Measurements from ENCODE around the gene CFL1. TPM values are rescaled to one million over a fixed set of nuclear protein-coding genes. Genes with fewer than 3 reads are reported as not detected.
A peak's percentile ranks its signal among the peaks of the same experiment; 100 is the strongest.
"Not testable (repeated sequence)": the region's sequence is repeated elsewhere in the genome, so short reads cannot be mapped to it uniquely, and the experiment has no call there.

The CFL1 gene
- total and polyA plus RNA-seq, 2 of the 4 experiments (the other 2 are of a cell fraction) = 960 to 2,231 TPM

DNA sequence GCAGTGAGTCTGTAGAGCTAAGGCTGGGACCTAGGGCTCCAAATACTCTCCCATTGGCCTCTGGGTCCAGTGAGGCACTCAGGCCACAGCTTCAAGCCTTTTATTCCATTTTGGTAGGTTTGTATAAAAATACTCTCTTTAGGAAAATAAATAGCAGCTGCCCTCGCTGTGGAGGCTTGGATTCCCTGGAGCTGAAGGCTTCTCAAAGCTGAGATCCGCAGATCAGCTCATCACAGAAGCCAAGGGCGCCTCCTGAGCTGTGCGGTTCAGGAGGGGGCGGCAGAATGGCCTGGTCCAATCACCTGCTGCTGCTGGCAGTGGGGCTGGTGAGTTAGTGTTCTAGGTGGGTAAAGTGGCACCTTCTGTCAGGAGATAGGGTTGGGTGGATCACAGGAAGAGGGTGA is 34.2 kb upstream of the CFL1 start:
- H2AK9ac ChIP-seq (replicated peaks; ENCODE audit: low read depth, low read length, poor library complexity); H2BK20ac ChIP-seq (ENCODE audit: low read depth, low read length); H3K18ac ChIP-seq (ENCODE audit: low read depth, low read length); ATAC-seq (ENCODE audit: low read depth); H2AFZ ChIP-seq (replicated peaks; ENCODE audit: low read length, poor library complexity); H4K5ac ChIP-seq (ENCODE audit: low read depth, low read length); dilution Hi-C loops (cut with HindIII; ENCODE audit: low sequenced_read_pairs, unreplicated experiment); H3K27me3 ChIP-seq (ENCODE audit: control insufficient read depth, insufficient read depth, low read length); CTCF ChIA-PET; H3K9me3 ChIP-seq (ENCODE audit: control insufficient read depth, insufficient read depth, low read length); intact Hi-C loops (cut with micrococcal nuclease); H4K91ac ChIP-seq (ENCODE audit: insufficient read depth, low read depth, low read length); BruUV-seq (replicated peaks); H3K9me1 ChIP-seq (ENCODE audit: insufficient read depth, low read length): not testable (repeated sequence)
- H2BK15ac ChIP-seq (ENCODE audit: low read depth, low read length) = 0 out of 3 replicates have a peak overlapping the region, but pooled peaks have one; percentile 3
- peak overlapping the region; percentile 22; the same call in 1 of the 2 replicates for H2AK5ac ChIP-seq (ENCODE audit: low read depth, low read length)
- TF ChIP-seq POLR2A (IDR thresholded peaks at IDR 0.05; ENCODE audit: low read depth, low read length) = peak; percentile 28
- peaks cover 76% of the 10 kb centered on the region for H4K20me1 ChIP-seq (ENCODE audit: insufficient read depth, low read length)
- H3K4me2 ChIP-seq (ENCODE audit: low read depth, low read length) = peak overlapping the region; percentile 84
- peak overlapping the region; percentile 88 for H3K9ac ChIP-seq (ENCODE audit: low read depth, low read length)
- POLR2A ChIA-PET (ENCODE audit: unreplicated experiment) = interaction anchor here (1.0 to 4.4 kb wide), 3 partner anchors 10 to 70 kb away, joined by 3 to 20 read pairs (median 6); no protein-coding TSS in a partner anchor
- peaks cover 39% of the 10 kb centered on the region for H3K36me3 ChIP-seq (ENCODE audit: control insufficient read depth, insufficient read depth, low read length)
- H3K56ac ChIP-seq (ENCODE audit: extremely low read depth, insufficient read depth, low read length) = peak overlapping the region; percentile 77
- peaks cover 38% of the 10 kb centered on the region for H3K4me1 ChIP-seq (ENCODE audit: control insufficient read depth, insufficient read depth, low read length)
- H3K23ac ChIP-seq (ENCODE audit: low read depth, low read length) = peak overlapping the region; percentile 77
- no CpG with 5 or more reads among the region's 5 CpGs for WGBS, 2 experiments (ENCODE audit: extremely low coverage in 2 of 2, insufficient read length in 1 of 2)
- peak overlapping the region in 1 of 2 experiments; percentile 33; a peak in 1 of 4 replicates for H4K8ac ChIP-seq (ENCODE audit: low read depth in 2 of 2, low read length in 2 of 2)
- peak overlapping the region; percentile 17; the same call in 1 of the 2 replicates for H2BK120ac ChIP-seq (ENCODE audit: low read depth, low read length)
- DNase-seq = peak; percentile 40
- H3K79me1 ChIP-seq (ENCODE audit: low read depth in 1 of 2, low read length in 2 of 2) = peaks cover 0 to 33% of the 10 kb centered on the region in 2 experiments; a peak in 3 of 4 replicates
- H3K4ac ChIP-seq (ENCODE audit: low read depth, low read length) = peak overlapping the region; percentile 55
- peak overlapping the region; percentile 63 for H3K4me3 ChIP-seq (ENCODE audit: insufficient read depth, low read depth, low read length)
- H3K27ac ChIP-seq (ENCODE audit: insufficient read depth, low read length) = peak overlapping the region; percentile 93
- peak overlapping the region; percentile 71; the same call in 1 of the 2 replicates for H3K14ac ChIP-seq (replicated peaks; ENCODE audit: low read depth, low read length)
- in situ Hi-C loops (cut with MboI; ENCODE audit: low sequenced_read_pairs) = loop anchor here (5.0 kb wide), 1 partner anchor 70 kb away; the partner anchor contains the start of gene SART1
- H2BK5ac ChIP-seq (ENCODE audit: low read depth, low read length, poor library complexity, severe bottlenecking) = peak overlapping the region; percentile 84
